HCEC 1CT (cell line): ENCODE measurements around the gene FAM32A.

Experiments used
- DNase-seq: peaks from one replicate; pipeline ENCODE4 v3.0.0-alpha.2; 2017

The FAM32A gene

GRCh38 chr19:16226184-16226591 is 41.0 kb downstream of the FAM32A start:
- no peak for DNase-seq

DNA sequence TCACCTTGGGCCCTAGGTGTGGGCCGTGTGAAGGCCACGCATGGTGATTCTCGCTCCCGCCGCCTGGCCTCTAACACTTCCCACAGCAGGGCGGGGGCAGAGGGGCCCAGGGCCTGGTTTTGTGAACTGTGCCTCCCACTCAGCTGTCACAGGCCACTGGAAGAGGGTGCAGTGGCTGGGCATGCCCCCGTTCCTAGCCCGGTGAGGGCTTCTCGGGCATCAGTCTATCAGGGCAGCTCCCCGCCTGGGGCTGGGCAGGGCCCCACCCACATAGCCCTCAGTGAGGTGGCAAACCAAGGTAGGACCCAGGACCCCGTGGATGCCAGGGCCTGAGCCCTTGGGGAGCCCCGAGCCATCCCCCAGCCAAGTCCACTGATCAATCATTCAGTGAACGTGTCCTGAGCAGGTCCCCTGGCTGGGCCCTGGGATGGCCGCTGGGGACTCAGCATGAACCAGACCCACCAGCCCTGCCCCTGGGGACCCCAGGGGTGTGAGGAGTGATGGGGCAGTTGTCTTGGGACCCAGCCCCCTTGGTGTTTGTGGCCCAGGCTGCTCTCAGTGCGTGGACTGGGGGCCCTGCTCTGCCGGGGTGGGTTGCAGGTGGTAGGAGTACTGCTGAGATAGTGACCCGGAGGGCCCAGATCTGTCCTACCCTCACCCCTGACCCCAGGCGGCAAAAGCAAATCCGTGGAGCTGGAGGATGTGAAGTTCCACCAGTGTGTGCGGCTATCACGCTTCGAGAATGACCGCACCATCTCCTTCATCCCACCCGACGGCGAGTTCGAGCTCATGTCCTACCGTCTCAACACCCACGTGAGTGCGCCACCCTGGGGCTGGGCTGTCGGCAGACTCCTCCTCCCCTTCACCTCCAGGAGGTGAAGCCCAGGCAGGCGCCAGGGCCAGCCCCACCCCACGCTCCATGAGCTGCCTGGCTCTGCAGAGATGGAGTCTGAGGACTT is 41.9 kb downstream of the FAM32A start:
- no peak for DNase-seq

- no peak for DNase-seq
Observed at GRCh38 chr19:16227837-16228636, 42.8 kb downstream of the FAM32A start.

GRCh38 chr19:16228637-16229321 is 43.6 kb downstream of the FAM32A start:
- DNase-seq = no peak

DNA sequence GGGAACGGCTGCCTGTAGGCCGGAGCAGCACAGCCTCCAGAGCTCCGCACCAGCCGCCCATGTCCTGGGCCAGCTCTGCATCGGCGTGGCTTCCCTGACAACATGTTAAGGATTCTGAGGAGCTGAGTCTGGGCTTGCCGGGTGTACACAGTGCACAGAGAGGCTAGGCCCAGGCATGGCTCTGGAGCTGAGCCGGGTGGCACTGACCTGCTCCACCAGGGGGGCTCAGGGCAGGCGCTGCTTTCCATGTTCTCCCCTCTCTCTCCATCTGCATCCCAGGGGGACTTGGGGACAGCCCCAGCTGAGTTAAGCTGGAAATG is 44.1 kb downstream of the FAM32A start:
- no peak for DNase-seq

- DNase-seq = no peak
Observed at GRCh38 chr19:16232127-16232526, 46.9 kb downstream of the FAM32A start.

DNA sequence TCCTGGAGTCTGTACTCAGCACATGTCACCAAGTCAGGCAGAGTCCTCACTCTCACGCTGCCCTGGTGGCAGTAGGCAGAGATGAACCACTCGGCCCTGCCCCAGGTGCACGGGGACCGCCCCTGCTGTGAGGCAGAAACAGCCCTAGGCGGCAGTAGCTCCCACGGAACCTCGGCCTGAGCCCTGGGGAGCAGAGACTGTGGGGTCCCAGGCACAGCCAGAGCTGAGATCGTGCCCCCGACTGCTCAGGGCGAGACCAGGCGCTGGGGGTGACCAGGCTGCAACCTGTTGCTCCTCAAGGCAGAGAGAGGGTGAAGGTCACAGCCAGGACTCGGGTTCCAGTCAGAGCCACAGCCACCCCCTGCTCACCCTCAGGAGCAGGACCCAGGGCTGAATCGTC is 47.4 kb downstream of the FAM32A start:
- DNase-seq = no peak

DNA sequence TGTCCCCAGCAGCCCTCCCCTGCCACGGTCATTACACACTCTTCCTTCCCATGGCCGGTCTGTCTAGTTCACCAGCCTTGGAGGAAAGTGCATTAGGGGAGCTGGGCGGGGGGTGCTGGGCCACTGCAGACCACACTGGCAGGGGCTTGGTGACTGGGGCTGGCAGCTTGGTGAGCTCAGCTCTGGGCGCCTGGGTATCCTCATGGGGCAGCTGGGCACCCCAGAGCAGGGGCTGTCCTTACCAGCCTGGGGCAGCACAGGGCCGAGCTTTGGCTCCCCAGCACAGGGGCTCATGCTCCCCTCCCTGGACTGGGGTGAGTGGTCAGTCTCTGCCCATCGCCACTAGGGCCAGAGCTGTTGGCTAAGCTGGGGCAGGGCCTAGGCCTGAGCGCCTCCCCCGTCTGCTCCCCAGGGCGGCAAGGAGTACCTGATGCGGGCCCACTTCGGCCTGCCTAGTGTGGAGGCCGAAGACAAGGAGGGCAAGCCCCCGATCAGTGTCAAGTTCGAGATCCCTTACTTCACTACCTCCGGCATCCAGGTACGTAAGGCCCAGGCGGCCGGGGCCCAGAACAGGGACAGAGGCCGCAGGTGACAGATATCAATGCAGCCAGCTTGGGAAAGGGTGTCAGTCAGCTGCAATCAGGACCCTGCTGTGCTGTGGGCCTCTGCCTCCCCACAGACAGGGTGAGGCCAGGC is 48.0 kb downstream of the FAM32A start:
- DNase-seq = no peak

DNA sequence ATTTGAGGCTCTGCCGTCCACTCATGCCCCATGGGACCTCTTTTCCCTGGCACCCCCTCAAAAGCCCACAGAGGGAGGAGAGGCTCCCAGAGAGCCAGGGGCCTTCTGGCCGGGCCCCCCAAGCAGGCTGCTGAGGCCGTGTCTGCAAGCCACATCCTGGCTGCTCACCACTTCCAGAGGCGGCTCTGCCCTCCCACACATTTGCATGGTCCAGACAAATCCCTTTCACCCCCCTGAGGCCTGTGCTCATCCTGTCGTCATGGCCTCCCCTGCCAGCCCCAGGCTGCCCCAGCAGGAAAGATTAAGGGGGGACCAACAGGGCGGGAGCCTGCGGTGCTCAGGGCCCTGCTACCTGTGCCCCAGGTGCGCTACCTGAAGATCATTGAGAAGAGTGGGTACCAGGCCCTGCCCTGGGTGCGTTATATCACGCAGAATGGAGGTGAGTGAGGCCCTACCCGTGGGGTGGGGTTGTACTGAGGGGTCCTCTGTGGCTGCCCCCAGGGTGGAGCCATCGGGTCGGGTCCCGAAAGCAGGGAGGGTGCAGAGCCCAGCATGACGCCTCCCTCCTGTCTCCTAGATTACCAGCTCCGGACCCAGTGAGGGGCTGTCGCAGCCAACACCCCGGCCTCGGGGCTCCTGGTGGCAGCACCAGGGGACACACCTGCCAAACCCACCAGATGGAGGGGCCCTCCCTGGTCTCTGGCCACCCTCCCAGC is 48.8 kb downstream of the FAM32A start:
- DNase-seq = no peak

GRCh38 chr19:16234552-16235445 is 49.6 kb downstream of the FAM32A start:
- no peak for DNase-seq

DNA sequence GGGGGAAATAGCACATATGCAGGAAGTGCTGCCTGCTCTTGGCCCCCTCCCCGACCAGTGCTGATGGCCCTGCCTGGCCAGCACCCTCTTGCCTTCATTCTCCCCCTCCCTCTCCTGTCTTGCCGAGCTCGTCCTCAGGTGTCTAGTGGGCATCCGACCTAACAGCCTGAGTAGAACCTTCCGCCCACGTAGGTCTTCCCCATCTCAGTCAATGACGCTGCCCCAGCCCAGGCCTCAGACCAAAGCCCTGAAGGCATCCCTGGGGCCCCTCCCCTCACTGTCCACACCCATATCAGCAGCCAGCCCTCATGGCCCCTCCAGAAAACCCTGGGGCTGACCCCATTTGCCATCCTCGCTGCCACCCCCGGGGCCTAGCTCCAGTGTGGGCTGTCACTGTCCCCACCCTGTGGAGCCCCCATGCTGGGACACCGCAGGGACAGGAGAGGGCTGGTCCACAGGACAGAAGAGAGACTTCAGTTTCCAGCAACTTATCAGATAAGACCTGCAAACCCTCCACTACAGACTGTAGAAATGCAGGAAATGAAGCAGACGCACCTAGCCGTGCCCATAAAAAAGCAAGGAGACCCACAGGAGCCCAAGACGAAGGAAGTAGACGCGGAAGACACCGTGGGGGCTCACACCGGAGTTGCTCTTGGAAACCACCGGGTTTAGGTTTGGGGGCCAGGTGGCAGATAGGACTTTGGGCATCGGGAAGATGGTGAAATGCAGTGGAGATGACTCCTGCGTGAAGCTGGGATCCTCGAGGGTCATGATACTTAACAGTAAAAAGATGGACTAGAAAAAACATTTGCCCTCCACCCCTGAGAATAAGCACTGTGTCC is 50.8 kb downstream of the FAM32A start:
- no peak for DNase-seq
